SK-N-MC (cell line): ENCODE measurements around the gene ARHGEF7.

Source experiments
- EZH2 ChIP-seq: fragments of 200-600 bp; sonication (generic); IDR thresholded peaks from one replicate; pipeline ENCODE4 v1.6.1; 2017; ENCODE audit warnings: antibody characterized with exemption
- POLR2AphosphoS5 ChIP-seq: IDR thresholded peaks from 2 replicates; pipeline ENCODE4 v1.6.1; 2012; ENCODE audit warnings: mild to moderate bottlenecking, low read depth, low read length, borderline replicate concordance

DNA sequence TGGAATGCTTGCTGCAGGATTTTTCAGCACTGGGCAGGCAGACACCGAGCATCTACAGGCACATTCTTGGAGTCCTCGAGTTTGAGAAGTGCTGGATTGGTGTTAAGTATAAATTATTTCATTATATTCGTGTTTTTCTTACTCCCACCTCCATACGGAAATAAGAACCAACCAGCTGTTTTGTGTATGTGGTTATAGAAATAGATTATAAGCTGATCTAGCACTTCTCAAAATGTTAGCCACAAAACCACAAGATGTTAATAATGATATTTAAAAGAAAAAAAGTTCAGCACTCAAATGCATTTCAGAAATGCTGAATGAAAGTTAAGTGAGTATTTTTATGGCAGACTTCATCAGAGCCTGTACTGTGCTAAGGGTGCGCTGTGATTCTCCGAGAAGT lies 181.3 kb downstream of the ARHGEF7 start:
- no peak for TF ChIP-seq POLR2AphosphoS5
- TF ChIP-seq EZH2: no peak
